Stimulated activated CD4-positive, alpha-beta T cell treated with anti-CD3 and anti-CD28 coated beads, TNF-alpha, amount 100 ng/mL, for 4 hours (primary cell): ENCODE results near the gene TMEM87A.
"Not testable (repeated sequence)": the region's sequence is repeated elsewhere in the genome, so short reads cannot be mapped to it uniquely, and the experiment has no call there.

Source experiments
- DNase-seq, 3 experiments: peaks; one replicate each; pipeline ENCODE4 v3.0.0-alpha.2; 2020; ENCODE audit warnings: low read depth in 3 of 3

Gene TMEM87A, protein sequence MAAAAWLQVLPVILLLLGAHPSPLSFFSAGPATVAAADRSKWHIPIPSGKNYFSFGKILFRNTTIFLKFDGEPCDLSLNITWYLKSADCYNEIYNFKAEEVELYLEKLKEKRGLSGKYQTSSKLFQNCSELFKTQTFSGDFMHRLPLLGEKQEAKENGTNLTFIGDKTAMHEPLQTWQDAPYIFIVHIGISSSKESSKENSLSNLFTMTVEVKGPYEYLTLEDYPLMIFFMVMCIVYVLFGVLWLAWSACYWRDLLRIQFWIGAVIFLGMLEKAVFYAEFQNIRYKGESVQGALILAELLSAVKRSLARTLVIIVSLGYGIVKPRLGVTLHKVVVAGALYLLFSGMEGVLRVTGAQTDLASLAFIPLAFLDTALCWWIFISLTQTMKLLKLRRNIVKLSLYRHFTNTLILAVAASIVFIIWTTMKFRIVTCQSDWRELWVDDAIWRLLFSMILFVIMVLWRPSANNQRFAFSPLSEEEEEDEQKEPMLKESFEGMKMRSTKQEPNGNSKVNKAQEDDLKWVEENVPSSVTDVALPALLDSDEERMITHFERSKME

GRCh38 chr15:42272939-42273899, at the start of gene TMEM87A, which contains the start of gene GANC:
TSS of gene TMEM87A (minus strand) at chr15:42273433. CDS start at chr15:42273398, 35 bp downstream.
TSS of gene GANC (plus strand) at chr15:42273201. CDS start at chr15:42274482, 1,281 bp downstream.
- peak; percentile 80 to 91 (median 88) for DNase-seq

GRCh38 chr15:42319206-42319605, 46.0 kb upstream of the TMEM87A start:
- no peak for DNase-seq

DNA sequence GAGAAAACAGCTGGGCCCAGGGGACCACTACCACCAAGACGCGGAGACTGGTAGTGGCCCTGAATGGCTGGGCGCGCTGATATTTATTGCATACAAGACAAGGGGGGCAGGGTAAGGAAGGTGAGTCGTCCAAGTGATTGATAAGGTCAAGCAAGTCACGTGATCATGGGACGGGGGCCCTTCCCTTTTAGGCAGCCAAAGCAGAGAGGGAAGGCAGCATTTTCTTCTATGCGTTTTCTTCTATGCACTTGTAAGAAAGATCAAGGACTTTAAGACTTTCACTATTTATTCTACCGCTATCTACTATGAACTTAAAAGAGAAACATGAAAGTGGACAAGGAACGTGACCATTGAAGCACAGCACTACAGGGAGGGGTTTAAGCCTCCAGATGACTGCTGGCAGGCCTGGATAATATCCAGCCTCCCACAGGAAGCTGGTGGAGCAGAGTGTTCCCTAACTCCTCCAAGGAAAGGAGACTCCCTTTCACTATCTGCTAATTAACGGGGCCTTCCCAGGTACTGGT, 43.1 kb upstream of the TMEM87A start:
- not testable (repeated sequence) for DNase-seq

GRCh38 chr15:42315521-42315920, 42.3 kb upstream of the TMEM87A start:
- DNase-seq, result no peak

GRCh38 chr15:42314818-42315217, 41.6 kb upstream of the TMEM87A start:
- no peak for DNase-seq

GRCh38 chr15:42313463-42313862, 40.2 kb upstream of the TMEM87A start:
- no peak for DNase-seq

GRCh38 chr15:42306681-42307080, 33.4 kb upstream of the TMEM87A start:
- DNase-seq, result no peak

DNA sequence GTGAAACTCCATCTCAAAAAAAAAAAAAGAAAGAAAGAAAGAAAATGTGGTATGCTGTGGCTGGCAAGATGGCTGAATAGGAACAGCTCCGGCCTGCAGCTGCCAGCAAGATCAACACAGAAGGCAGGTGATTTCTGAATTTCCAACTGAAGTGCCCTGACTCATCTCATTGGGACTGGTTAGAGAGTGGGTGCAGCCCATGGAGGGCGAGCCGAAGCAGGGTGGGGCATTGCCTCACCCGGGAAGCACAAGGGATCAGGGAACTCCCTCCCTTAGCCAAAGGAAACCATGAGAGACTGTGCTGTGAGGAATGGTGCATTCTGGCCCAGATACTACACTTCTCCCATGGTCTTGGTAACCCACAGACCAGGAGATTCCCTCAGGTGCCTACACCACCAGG, 27.8 kb upstream of the TMEM87A start:
- not testable (repeated sequence) for DNase-seq

DNA sequence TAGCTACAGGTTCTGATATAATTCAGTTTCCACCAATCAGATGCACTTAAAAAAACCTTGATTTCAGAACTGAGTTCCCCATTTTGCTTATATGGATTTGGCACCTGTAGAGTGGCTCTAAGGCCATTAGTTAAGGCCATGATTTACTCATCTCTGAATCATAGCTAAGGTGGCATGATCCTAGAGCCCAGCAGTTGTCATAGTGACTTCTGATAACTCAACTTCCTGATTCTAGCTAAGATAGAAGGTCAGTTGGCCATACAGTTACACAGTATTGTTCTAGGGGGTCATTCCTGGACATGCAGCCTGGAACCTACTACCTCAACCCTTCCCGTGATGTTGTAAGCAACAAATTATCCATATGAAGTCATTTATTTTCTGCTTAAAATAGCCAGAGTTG, 15.9 kb upstream of the TMEM87A start:
- DNase-seq, result no peak

- no peak for DNase-seq
Measured at GRCh38 chr15:42287931-42288330, 14.7 kb upstream of the TMEM87A start.

- no peak for DNase-seq
Measured at GRCh38 chr15:42286445-42287029, 13.3 kb upstream of the TMEM87A start.

DNA sequence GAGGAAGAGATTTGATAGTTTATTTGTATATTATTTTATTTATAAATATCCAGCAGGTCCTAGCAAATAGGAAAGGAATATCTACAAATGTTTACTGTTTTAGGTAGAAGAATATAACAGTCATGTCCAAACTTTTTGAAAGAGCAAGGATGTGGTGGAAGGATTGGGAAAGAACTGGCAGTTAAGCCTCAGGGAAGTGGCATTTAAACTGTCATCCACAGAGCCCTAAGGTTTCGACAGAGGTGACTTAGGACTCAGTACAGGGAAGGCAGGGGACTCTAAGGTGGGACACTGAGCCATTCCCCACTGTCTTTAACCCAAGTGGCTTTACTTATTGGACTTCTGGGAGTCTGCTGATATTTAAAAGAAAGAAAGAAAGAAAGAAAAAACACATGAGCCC, 11.8 kb upstream of the TMEM87A start:
- no peak for DNase-seq

GRCh38 chr15:42284551-42284950, 11.3 kb upstream of the TMEM87A start:
- DNase-seq, result no peak

DNA sequence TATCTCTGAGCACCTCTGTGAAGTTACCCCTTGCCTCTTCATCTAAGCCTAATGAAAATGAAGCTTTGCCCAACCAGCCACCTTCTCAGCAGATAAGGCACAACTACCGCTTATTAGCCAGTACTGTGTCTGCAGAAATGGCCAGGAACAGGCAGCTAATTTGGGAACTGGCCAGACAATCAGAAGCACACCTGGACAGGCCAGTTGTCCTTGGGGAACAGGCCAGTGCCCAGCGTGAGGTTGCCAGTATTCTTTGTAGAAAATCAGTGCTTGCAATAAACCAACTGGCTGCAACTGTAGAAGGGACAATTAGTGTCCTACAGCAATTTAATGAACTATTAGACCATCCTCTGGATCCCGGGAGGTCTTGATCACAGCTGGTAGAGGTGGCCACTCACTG, 10.4 kb upstream of the TMEM87A start:
- DNase-seq, result no peak

- no peak for DNase-seq
Measured at GRCh38 chr15:42282926-42283325, 9.7 kb upstream of the TMEM87A start.

DNA sequence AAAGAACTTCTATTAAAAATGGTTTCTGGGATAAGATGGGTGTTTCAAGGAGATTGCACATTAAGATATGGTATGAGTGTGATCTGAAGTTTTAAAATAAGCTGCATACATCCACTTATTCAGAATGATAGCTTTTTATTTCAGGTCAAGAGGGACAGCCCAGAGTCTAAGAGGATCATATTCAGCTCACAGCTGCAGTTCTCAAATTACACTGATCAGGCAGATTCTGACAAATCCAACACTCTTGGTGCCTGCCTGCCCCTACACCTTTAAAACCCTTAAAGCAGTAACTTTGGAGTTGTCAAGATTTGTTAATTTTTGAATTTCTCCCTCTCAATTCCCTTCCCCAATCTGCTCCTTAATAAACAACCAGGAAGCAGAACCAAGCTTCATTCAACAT, 9.1 kb upstream of the TMEM87A start:
- no peak for DNase-seq

GRCh38 chr15:42279234-42279723, 6.0 kb upstream of the TMEM87A start:
- no peak for DNase-seq

- DNase-seq, result no peak
Measured at GRCh38 chr15:42276762-42277161, 3.5 kb upstream of the TMEM87A start.

GRCh38 chr15:42275780-42276391, 2.7 kb upstream of the TMEM87A start:
- DNase-seq, result no peak

DNA sequence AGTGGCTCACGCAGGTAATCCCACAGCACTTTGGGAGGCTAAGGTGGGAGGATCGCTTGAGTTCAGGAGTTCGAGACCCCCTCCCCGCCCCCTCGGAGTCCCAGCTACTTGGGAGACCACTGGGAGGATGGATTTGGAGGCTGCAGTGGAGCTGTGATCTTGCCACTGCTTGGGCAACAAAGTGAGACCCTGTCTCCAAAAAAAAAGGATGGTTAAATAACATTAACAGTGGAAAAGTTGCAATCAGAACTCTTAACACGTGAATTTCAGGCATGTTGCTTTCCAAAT, 1.4 kb upstream of the TMEM87A start:
- DNase-seq, result no peak
